TTC549 (cell line): ENCODE results near the gene NCS1.

ENCODE experiments used
- FAIRE-seq: peaks from 2 replicates; lab custom pipeline; 2012; peaks lifted over from hg19 to GRCh38; lab: Jason Lieb, UNC

Gene NCS1

DNA sequence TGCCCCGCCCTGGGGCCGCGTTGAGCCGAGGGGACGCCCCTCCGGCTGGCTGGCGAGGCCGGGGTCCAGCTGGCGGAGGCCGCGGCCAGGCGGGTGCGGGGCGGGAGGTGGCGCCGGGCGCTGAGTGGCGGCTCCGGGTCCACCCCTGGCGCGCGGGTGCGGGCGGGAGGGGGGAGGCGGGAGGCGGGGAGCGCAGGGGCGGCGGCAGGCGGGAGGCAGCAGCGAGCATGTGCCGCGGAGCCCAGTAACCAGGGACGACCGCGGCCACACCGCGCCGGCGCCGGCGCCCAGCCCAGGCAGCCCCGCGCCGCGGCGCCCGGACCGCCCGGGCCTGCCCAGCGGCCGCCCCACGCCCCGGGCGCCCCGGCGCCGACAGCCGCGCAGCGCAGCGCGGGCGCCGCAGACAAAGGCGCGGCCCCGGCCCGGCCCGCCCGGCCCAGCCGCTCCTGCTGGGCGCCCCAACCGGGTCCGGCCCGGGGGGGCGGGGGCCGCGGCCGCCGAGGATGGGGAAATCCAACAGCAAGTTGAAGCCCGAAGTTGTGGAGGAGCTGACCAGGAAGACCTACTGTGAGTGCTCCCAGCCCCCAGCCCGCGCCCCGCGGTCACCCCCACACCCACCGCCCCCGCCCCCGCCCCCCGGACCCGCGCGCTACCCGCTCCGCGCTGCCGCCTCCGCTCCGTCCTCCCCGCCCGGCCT is at the start of gene NCS1:
TSS of gene NCS1 (plus strand) at position 244 of the 697 bp plus-strand sequence. CDS start at position 504, 260 bp downstream.
- FAIRE-seq: no peak

DNA sequence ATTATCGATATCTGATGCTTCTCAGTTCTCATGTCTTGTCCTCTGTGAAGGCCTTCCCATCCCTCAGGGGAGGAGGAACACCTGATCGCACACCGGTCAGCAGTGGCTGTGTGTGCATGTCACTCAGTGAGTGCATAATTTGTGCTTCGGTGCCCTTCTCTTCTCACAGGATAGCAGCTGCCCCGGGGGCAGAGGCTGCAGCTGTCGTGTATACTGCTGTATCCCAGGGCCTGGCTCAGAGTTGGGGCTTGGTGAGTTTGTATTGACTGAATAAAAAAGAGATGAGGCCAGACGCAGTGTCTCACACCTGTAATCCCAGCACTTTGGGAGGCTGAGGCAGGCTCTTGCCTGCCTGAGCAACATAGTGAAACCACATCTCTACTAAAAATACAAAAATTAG is 49.7 kb upstream of the NCS1 start:
- no peak for FAIRE-seq

GRCh38 chr9:130124085-130124860 is 47.9 kb upstream of the NCS1 start:
- FAIRE-seq: no peak

GRCh38 chr9:130126721-130127433 is 45.3 kb upstream of the NCS1 start:
- no peak for FAIRE-seq

DNA sequence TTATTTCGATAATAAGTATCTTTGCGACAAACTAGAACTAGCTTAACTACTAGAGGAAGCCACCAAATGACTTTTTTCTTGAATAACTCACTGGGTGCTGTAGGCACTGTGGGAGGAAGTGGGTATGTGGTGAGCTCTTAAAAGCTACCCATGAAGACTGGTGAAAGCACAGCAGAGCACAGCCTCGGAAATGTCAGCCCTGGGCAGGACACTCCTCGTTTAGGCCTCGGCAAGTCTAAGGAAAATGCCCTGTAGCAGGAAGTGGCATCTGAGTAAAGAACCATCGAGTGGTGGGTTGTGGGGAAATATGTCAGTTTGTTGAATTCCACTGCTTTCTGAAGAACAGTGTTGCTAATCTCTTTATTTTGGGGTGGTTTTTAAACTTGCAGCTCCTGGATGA is 44.0 kb upstream of the NCS1 start:
- no peak for FAIRE-seq

DNA sequence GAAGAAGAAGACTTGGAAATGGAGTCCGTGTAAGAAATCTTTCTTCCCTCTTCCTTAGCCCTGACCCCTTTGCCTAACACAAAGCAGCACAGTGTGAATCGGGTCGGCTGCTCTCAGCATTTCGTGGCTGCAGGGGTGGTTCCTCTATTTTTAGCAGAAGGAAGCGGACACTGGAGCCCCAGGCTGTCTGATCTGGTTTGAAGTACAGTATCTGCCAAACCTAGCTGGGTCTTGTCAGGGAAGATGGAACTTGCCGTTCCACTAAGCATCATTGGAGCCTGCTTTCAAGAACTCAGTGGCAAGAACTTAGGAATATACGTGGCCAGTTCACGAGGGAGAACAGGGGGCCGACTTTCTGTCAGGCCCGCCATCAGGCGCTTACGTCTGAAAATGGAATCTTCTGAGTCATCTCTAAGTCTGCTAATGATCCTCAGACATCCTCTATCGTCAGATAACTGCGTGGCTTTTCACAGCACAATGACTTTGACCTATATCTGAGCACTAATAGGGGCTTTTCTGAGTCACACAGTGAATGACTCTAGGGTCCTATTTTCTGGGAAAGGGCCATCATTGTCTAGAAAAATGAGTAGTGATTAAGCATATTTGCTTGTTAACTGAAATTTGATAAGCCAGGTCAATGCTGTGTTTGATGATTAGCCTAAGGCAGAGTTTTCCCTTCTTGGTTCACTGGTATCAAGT is 43.3 kb upstream of the NCS1 start:
- no peak for FAIRE-seq

DNA sequence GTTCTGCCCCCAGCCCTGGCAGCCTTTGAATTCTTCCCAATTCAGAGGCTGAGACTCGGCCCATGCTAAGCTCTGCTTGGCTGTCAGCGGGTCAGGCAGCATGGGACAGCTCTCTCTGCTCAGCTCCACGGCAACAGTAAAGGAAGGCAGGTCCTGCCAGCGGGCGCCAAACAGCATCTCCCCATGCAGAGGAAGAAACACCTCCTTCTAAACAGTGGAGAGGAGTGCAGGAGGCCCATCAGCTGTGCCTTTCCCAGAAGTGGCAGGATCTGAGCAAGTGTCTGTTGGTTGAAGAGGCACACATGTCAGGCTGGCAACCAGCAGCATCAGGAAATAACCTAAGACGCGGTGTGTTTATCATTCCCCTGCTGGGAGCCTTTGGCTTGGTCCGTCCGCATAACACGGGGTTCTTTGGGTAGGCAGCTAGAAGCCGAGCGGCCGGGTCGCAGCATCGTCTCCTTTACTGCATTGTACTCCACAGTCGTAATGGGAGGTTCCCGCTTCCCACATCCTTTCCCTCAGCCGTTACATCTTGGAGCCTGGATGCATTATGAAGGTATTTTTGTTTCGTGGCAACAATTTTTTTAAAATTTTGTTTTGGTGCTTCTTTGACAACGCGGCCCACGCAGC is 42.7 kb upstream of the NCS1 start:
- FAIRE-seq: no peak

GRCh38 chr9:130132746-130133145 is 39.5 kb upstream of the NCS1 start:
- no peak for FAIRE-seq

- FAIRE-seq: no peak
Measured at GRCh38 chr9:130137081-130137640, 35.0 kb upstream of the NCS1 start.

DNA sequence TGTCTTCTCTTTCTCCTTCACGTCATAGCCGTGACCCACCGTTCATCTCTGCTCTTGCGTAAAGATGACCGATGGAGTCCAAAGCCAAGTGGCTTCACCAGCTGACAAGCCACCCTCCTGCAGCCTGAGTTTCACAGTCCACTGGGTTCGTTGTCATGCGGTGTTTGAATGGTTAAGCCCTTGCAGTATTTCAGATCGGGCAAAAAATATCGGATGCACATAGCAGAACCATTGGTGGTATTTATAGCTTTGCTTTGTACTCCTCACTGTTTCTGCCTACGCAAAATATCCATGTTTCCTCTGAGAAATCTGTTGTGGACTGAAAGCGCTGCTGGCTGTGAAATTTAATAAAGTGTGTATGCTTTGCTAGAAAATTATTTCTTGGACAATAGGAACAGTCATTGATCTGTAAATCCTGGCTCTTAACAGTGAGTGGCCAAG is 34.5 kb upstream of the NCS1 start:
- FAIRE-seq: no peak

GRCh38 chr9:130138171-130138653 is 34.0 kb upstream of the NCS1 start:
- FAIRE-seq: no peak

DNA sequence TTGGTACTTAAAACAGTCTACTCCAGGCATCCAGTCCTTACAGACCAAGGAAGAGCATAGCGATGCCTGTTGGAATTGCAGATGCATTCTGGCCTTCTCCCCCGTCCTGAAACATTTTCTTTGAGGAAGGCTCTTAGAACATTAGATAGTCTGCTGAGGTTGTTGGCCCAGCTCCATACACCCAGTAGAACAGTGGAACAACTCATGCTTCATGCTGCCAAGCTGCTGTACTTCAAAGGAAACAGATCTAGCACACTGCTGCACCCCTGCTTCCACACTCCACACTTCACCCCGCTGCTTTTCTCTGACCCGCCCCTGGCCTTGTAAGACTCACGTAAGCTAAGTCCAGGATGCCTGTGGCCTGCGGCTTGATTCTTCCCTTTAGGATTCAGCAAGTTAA is 33.4 kb upstream of the NCS1 start:
- FAIRE-seq: no peak

- FAIRE-seq: no peak
Measured at GRCh38 chr9:130139251-130139650, 33.0 kb upstream of the NCS1 start.

GRCh38 chr9:130140706-130141105 is 31.5 kb upstream of the NCS1 start:
- no peak for FAIRE-seq

DNA sequence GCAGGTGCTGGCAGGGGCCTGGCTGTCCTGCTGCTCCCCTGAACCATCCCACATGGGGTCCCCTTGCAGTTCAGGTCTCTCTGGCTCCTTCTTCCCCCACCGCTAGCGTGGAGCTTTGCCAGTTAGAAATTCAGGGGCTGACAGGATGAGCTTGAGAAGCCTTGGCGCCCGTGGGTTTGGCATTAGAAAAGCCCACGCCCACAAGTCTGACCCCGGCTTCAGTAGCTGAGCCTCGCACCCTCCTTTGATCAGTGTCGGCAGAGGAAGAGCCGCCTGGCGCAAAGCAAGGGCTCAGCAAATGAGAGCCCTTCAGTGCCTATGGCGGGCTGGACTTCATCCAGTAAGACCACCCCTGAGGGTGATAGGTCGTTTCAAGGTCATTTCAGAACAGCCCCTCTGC is 30.1 kb upstream of the NCS1 start:
- FAIRE-seq: no peak

- no peak for FAIRE-seq
Measured at GRCh38 chr9:130142641-130143040, 29.6 kb upstream of the NCS1 start.

DNA sequence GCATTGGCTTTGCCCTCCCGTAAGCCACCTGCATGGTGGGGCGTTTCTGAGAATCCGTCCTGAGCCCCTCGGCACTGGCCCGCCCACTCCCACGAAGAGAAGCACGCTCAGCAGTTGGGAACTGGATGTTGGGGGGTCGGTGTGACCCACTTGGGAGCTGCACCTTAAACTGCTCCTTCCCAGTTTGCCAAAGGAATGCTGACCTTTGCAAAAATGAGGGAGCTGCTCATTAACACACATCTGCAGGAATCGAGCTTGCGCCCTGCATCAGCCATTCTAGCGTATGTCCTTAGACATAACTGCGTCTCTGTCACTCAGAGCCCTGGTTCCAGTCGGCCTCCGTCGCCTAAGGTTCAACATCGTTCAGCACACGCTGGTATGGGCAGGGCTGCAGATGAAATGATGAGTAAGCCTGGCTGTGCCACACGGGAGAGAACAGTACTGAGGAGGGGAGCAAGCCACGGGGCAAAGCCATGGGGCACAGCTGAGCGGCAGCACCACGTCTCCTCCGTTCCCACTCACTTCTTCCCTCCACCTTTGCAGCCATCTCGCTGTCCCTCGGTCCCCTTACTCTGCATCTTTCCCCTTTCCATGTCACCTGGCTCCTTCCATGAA is 28.8 kb upstream of the NCS1 start:
- FAIRE-seq: no peak

DNA sequence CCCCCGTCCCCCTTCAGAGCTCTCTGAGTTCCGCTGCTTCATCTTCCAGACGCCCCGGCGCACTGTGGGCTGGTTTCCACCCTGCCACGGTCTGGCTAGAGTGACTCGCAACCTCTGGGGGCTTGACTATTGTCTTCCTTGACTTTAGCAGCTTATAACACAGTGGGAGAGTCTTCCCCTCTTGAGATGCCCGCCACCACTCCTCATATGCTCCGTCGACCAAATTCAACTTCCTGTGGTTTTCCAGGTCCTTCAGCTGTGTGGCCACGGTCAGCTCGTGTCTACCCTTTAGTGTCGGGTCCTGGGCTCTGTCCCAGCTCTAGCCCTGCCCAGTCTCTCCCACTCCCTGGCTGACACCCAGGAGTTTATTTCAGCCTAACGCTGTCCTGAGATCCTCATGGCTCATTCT is 28.2 kb upstream of the NCS1 start:
- FAIRE-seq: no peak

DNA sequence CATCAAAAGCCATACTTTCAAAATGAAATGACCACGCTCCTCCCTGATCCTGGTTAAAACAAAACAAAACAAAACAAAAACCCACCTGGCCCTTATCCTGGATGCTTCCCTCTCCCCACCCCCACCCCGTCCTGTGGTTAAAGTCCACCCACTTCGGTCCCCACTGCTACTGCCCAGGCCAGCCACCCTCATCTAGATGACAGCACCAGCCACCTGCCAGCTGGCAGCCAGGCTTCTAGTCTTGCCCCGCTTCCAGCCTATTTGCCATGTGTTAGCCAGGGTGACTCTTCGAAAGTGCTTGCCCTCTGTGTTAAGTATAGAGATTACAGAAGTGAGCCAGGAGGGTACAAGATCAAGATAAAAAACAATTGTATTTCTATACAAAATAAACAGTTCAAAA is 27.5 kb upstream of the NCS1 start:
- no peak for FAIRE-seq

DNA sequence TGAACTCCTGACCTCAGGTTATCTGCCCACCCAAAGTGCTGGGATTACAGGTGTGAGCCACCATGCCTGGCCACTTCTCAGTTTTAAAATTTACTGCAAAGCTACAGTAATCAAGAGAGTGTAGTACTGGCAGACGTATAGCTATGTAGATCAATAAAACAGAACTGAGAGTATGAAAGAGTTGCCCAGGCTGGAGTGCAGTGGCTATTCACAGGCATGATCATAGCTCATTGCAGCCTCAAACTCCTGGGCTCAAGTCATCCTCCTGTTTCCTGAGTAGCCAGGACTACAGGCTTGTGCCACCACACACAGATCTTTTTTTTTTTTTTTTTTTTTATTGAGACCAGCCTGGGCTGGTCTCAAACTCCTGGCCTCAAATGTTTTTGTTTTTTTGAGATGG is 26.5 kb upstream of the NCS1 start:
- FAIRE-seq: no peak

GRCh38 chr9:130147198-130147597 is 25.0 kb upstream of the NCS1 start:
- no peak for FAIRE-seq
